T-helper 2 cell (primary cell): ENCODE measurements around the gene PCNX4.

Experiments
- DNase-seq, 5 experiments: peaks; one replicate each; pipeline versions ENCODE4 v3.0.0 to v3.0.0-alpha.2; 2012 to 2022

PCNX4 gene

DNA sequence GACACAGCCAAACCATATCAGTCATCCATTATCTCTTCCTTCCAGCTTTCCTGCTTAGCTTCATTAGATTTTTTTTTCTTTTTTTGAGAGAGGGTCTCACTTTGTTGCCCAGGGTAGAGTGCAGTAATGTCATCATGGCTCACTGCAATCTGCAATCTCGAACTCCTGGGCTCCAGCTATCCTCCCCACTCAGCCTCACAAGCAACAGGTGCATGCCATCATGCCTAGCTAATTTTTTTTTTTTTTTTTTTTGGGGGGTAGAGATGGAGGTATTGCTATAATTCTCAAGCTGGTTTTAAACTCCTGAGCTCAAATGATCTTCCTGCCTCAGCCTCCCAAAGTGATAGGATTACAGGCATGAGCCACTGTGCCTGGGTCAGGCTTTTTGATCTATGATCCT is 119.0 kb downstream of the PCNX4 start:
- DNase-seq, result no peak

DNA sequence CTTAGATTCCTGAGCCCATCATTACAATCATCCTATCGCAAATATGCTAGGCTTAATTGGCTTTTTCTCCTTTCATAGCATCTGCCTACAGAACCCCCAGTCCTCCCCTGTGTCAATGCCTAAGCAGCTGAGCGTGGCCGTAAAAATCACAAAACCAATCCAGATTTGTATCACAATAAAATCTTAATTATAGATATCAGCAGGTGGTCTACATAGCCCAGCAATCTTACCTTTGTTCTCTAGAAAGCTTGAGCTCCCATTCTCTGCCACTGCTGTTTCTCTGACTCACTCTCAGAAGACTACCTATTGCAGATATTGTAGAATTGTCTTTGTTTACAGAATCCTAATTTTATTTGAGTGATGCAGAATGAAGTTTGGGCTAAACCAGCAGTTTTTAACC is 119.4 kb downstream of the PCNX4 start:
- no peak for DNase-seq

DNA sequence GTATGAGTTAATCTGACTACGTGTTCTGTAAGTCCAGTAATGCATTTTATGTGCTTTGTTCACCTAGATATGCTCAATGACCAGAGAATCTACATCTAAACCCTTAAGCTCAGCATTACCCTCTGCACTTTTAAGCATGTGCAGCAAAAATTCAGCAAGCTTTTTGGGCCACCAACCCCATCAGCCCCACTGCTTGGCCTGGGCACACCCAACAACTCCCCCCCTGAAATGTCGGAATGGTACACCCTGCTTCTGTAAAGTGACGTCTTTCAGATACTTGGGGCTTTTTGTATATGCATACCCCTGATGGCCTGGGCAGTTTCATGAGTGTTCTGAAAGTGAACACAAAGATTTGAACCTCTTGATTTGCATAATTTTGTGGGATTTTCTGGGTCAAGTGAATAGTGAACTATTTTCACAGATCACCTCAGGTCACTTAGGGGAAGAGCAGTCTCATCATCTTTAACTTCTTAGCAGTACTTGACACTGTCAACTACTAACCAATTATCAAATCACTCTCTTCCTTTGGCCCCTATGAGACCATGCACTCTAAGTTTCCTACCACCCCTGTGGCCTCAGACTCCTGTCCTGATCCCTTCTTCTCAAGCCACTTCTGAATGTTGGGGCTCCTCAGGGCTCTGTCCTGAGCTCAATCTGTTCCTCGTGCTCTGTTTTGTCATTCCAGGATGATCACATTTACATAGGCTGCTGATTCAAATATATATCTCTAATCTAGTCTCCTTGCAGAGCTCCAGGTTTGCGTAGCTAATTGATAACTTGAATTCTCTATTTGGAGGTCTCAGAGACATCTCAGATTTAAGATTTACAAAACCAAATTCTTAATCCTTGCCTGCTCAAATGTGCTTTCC is 121.0 kb downstream of the PCNX4 start:
- no peak for DNase-seq

DNA sequence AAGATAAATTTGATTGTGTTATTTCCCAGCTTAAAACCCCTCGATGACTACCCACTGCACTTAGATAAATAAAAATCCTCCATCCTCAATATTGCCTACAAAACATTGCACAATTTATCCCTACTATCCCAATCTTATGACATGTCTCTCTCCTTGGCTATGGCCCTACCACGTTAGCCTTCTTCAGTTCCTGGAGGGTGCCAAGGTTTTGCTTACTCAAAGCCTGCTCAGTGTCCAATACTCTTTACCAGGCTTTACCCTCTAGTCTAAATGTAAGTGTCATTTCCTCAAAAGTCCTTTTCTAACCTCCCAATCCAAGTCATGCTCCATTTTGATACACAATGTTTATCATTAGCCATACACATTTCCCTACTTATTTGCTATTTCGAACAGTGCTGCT is 122.3 kb downstream of the PCNX4 start:
- no peak for DNase-seq

DNA sequence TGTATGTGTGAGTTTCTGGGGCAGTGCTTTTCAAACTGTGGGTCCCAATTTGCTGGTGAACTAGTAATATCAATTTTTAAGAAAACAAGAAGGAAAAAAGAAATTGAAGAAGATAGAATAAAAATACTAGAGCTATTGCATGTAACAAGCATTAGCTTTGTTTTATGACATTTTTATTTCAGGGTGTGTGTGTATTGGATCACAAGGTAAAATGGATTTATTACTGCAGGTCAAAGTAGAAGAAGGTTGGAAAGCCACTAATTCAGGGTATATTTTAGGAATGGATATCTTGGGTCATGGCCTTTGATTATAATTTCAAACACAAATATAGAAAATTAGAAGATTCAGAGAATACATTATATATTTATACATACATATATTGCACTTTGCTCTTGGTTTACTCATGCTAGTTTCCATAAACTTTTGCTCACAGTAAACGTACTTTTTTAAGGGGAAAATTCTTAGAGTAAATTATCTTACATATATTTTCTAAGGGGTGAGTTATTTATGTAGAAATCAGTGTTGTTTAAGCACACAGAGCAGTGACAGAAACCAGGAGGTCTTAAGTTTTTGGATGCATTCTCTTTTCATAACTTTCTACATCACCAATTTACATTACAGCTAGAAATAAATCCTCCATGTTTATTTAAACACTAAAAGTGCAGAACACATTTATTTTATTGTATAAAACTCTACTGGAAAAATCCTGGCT is 122.8 kb downstream of the PCNX4 start:
- DNase-seq, result no peak

DNA sequence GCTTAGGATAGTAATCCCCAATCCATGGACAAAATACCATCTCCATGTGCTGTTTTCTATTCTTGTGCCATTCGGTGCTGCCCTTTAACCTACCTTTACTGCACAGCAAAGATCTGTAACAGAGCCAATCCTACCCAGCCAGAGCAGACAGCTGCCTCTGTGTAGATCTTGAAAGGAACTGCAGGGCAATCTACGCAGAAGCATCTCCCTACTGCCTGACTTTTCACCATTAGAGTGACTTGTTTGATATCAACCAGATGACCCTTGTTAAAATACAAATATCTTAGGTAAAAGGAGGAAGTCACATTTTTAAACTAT is 123.4 kb downstream of the PCNX4 start:
- no peak for DNase-seq

DNA sequence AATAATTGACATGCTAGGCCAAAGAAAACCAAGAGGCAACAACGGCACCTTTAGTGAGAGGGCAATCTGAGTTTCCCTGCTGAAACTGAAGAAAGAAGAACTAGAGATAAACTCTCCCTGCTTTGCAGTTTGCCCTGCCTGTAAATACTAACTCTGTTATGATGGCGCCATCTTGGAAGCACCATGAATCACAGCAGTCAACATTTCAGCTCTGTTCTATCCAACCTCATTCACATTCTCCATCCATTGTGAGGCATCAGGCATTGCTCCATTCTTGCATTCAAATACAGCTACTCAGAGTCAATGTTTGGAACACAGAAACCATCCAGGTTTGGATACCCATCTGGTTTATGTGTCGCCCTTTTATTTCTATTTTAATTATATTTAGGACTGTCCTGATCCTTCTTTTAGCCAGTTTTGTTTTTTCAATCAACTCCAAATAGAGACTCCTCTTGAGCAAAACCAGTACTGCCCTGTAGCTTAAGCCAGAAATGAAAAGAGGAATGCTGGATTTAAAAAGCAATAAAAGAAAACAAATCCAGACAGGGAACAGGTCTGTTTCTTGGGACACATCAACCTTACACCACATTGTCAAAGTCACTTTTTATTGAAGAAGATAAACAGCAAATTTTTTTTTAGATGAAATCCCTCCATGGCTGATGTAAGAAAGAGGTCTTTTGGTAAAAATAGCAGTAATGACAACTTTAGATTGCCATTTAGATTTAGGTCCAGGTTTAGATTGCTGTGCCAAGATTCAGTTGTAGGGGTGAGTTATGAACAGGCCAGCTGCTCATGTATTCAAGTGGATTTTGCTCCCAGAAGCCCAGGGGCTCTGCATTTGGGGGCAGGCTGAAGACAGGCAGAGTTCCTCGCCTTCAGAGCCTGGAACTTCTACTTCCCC is 124.0 kb downstream of the PCNX4 start:
- no peak for DNase-seq

DNA sequence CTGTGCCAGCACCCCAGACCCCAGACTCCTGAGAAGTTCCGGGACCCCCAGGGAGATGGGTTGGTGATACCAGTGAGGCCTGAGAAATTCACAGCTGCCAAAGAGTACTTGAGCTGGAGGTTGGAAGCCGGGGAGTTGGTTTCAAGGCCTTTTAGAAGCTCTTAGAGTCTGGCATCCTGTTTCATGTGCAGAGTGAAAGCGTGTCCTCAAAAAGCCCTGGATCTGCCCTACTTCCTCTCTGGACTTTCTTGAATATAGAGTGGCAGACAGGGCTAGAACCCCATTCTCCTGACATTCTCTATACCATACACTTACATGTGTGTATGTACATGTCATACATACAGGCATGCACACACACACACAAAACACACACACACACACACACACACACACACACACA is 126.0 kb downstream of the PCNX4 start:
- no peak for DNase-seq
